ENCODE results near the gene THOC6.

The THOC6 gene

DNA sequence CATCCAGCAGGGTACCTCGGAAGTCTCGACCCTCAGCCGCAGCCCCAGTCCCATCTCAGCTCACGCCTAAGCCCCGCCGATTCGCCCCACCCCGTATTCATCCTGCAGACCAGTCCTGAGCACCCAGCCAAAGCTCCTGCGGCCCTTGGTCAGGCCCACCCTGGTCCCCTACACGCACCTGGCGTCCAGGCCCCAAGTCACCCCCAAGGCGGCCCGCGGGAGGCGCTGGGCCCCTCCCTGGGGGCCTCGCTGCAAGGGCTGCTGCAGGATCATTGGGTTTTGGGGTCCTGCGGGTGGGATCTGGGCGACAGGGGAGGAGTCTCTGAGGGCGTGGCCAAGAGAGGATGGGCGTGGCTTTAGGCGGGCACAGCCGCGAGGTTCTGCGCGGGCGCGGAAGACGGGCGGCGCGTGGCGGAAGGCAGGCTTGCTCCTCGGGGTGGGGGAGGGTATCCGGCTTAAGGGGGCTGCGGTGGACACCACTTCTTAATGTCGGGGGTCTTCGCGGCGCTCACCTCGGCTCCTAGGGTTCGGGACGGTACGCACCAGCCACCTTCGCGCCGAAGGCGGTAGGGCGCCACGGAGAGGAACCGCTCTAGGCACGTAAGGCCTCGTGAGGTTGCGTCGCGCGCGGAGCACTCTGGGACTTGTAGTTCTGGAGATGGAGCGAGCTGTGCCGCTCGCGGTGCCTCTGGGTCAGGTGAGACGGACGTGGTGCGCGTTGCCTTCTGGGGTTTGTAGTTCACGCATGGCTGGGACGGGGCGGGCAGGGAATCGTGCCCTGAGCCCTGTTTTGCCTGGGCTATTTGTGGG lies at the start of gene THOC6, which contains the start of gene HCFC1R1:
TSS of gene THOC6 (plus strand) at position 367 of the 810 bp plus-strand sequence. CDS start at position 659, 292 bp downstream.
TSS of gene HCFC1R1 (minus strand) at position 274 of the 810 bp plus-strand sequence. CDS start at position 273, 1 bp downstream.
- peak; percentile 98 to 99 for DNase-seq (ENCODE audit: low read depth in 2 of 2)
- no peak for TF ChIP-seq CTCF (IDR thresholded peaks at IDR 0.05; ENCODE audit: low read depth, low read length)
- peak within 1 kb of the TSS; percentile 69 to 77 for H3K4me3 ChIP-seq (replicated peaks in 1 of 2; ENCODE audit: low read depth in 2 of 2, low read length in 2 of 2)

- no peak overlapping the region for H3K4me3 ChIP-seq (replicated peaks in 1 of 2; ENCODE audit: low read depth in 2 of 2, low read length in 2 of 2)
- TF ChIP-seq CTCF (IDR thresholded peaks at IDR 0.05; ENCODE audit: low read depth, low read length) = no peak
Measured at GRCh38 chr16:2974319-2975056, 49.3 kb upstream of the THOC6 start.

DNA sequence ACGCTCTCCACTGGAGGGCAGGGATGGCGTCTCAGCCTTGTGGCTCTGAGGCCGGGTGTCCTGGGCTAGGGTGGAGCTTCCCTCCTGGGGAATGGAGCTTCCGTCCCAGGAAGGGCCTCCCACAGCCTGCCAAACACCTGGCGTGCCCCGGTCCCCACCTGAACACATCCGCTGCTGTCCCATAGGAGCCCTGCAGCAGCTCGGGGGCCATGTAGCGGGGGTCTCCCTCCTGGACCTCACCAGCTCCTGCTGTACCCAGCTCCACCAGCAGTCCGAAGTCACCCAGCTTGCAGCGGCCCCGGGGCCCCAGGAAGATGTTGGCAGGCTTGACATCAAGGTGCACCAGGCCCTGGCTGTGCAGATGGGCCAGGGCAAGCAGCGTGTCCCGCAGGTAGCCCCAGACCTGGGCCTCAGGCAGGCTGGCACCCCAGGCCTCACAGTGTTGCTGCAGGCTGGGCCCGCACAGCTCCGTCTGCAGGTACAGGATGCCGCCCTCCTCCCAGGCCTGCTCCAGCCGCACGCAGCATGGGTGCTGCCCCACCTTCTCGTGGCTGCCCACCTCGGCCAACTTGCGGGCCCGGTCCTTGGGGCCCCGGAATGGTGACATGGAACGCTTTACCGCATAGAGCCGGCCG lies 48.6 kb upstream of the THOC6 start:
- TF ChIP-seq CTCF (IDR thresholded peaks at IDR 0.05; ENCODE audit: low read depth, low read length) = no peak
- DNase-seq (ENCODE audit: low read depth in 2 of 2) = no peak
- H3K4me3 ChIP-seq (replicated peaks in 1 of 2; ENCODE audit: low read depth in 2 of 2, low read length in 2 of 2) = no peak overlapping the region

More at GRCh38 chr16:2974319-2975056, 49.3 kb upstream of the THOC6 start:
- no peak for DNase-seq (ENCODE audit: low read depth in 2 of 2)

- H3K4me3 ChIP-seq (replicated peaks in 1 of 2; ENCODE audit: low read depth in 2 of 2, low read length in 2 of 2) = no peak overlapping the region
- no peak for TF ChIP-seq CTCF (IDR thresholded peaks at IDR 0.05; ENCODE audit: low read depth, low read length)
- no peak for DNase-seq (ENCODE audit: low read depth in 2 of 2)
Measured at GRCh38 chr16:2976201-2976600, 47.6 kb upstream of the THOC6 start.

DNA sequence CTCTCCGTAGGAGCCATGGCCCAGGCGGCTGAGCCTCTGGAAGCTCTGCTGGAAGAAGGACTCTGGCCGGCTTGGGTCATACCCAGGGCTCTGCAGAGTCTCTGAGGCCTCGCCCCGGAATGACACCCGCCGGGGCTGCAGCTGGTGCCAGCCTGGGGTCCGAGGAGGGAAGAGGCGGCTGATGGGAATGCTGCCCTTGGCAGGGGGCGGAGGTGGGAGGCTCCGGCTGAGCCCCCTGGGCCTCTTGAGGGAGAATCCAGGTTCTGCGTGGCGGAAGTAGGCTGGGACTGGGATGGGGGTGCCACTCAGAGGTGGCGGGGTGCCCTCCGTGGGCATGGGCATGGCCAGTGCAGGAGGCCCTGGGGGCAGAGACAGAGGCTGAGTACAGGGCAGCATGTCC lies 47.2 kb upstream of the THOC6 start:
- no peak overlapping the region for H3K4me3 ChIP-seq (replicated peaks in 1 of 2; ENCODE audit: low read depth in 2 of 2, low read length in 2 of 2)
- DNase-seq (ENCODE audit: low read depth in 2 of 2) = no peak
- no peak for TF ChIP-seq CTCF (IDR thresholded peaks at IDR 0.05; ENCODE audit: low read depth, low read length)

DNA sequence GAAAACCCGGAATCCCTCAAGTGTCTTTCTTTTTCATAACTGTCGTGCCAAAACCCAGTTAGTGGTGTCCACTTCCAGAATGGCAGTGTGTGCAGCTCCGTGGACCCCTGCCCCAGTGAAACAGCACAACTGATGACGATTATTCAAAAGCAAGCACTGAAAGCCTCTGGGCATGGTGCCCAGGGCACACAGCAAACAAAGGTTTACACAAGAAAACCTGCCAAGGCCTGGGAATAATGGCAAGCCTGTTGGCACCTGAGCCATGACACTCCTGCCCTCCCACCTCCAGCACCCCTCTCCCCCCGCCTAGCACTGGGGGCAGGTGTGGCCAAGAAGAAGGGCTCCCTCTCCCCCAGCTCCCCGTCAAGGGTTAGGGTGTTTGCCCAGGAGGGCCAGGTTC lies 46.4 kb upstream of the THOC6 start:
- H3K4me3 ChIP-seq (replicated peaks in 1 of 2; ENCODE audit: low read depth in 2 of 2, low read length in 2 of 2) = no peak overlapping the region
- no peak for TF ChIP-seq CTCF (IDR thresholded peaks at IDR 0.05; ENCODE audit: low read depth, low read length)
- DNase-seq (ENCODE audit: low read depth in 2 of 2) = no peak
